Colon (tissue), 2 donors: Measurements from ENCODE around the gene UGT1A6.

Experiments used
- FAIRE-seq: peaks from 2 replicates; lab custom pipeline; 2012; peaks lifted over from hg19 to GRCh38; lab: Jason Lieb, UNC
- donor health status: control.
- donor health status: control.

Gene UGT1A6

DNA sequence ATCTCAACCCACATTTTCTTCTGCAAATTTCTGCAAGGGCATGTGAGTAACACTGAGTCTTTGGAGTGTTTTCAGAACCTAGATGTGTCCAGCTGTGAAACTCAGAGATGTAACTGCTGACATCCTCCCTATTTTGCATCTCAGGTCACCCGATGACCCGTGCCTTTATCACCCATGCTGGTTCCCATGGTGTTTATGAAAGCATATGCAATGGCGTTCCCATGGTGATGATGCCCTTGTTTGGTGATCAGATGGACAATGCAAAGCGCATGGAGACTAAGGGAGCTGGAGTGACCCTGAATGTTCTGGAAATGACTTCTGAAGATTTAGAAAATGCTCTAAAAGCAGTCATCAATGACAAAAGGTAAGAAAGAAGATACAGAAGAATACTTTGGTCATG lies 75.4 kb downstream of the UGT1A6 start:
- no peak for FAIRE-seq

DNA sequence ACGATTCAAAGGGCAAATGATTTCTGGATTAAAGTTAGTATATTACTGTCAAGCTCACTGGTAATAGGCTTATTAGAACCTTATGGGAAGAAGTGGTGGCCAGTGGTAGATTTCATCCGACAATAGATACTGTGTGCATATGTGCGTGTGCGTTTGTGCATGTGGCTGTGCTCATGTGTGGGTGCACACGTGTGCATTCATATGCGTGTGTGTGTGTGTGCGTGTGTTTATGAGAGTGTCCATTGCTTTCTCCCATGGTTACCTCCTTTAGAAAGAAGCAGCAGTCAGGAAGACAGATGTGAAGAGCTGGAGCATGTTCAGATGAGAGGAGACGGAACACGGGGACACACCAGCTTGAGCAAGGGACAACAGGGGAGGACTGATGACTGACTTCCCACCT lies 76.6 kb downstream of the UGT1A6 start:
- FAIRE-seq, result no peak

GRCh38 chr2:233772153-233772552 lies 79.5 kb downstream of the UGT1A6 start:
- no peak for FAIRE-seq

GRCh38 chr2:233772583-233772982 lies 79.9 kb downstream of the UGT1A6 start:
- no peak for FAIRE-seq

- no peak for FAIRE-seq
Measured at GRCh38 chr2:233773854-233774253, 81.2 kb downstream of the UGT1A6 start.

DNA sequence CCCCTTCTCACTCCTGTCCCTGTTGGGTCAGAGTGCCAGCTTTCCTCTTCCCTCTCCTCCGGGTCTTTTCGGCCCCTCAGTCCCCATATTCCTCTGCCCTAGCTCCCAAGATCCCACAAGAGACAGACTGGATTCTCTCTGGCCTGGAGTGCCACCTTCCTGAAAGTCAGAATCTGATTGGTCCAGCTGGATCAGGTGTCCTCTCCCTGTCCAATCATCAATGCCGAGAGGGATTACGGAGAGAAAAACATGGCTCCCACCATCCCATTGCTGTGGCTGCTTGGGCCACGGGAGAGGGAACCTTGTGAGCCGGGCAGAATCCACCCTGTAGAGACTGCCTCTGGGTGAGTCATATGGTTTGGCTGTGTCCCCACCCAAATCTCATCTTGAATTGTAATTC lies 82.7 kb downstream of the UGT1A6 start:
- FAIRE-seq, result no peak

- FAIRE-seq, result no peak
Measured at GRCh38 chr2:233778030-233778429, 85.3 kb downstream of the UGT1A6 start, which contains the start of gene MROH2A. Gene MROH2A (plus strand): TSS chr2:233778330. CDS start chr2:233779359, 1,029 bp downstream.

- no peak for FAIRE-seq
Measured at GRCh38 chr2:233779722-233780121, 87.0 kb downstream of the UGT1A6 start.

- FAIRE-seq, result no peak
Measured at GRCh38 chr2:233780771-233781170, 88.1 kb downstream of the UGT1A6 start.

- FAIRE-seq, result no peak
Measured at GRCh38 chr2:233789554-233789953, 96.9 kb downstream of the UGT1A6 start.

- no peak for FAIRE-seq
Measured at GRCh38 chr2:233791151-233791882, 98.6 kb downstream of the UGT1A6 start.

- FAIRE-seq, result no peak
Measured at GRCh38 chr2:233791883-233792329, 99.2 kb downstream of the UGT1A6 start.

GRCh38 chr2:233792720-233793119 lies 100.0 kb downstream of the UGT1A6 start:
- FAIRE-seq, result no peak

- no peak for FAIRE-seq
Measured at GRCh38 chr2:233793465-233794127, 100.9 kb downstream of the UGT1A6 start.

DNA sequence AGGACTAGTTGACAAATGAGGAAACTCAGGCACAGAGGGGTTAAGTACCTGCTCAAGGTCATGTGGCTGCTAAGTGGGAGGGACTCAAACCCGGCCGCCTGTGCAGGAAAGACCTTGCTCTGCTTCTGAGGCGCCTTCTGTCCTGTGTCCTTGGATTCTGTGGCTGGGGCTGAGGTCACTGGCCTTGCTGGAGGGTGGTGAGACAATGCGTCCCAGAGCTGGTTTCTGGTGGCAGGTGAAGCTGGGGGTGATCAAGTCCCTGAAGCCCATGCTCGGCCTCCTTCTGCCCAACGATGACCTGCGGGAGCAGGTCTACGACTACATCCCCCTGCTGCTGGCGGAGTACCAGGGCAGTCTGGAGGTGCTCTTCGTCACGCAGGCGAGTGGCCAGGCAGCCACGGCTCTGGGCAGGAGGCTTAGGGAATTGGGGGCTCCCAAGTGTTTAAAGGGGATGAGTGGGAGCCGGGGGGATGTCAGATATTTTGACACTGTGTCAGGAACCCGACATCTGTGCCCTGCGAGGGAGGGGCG lies 101.5 kb downstream of the UGT1A6 start:
- no peak for FAIRE-seq

DNA sequence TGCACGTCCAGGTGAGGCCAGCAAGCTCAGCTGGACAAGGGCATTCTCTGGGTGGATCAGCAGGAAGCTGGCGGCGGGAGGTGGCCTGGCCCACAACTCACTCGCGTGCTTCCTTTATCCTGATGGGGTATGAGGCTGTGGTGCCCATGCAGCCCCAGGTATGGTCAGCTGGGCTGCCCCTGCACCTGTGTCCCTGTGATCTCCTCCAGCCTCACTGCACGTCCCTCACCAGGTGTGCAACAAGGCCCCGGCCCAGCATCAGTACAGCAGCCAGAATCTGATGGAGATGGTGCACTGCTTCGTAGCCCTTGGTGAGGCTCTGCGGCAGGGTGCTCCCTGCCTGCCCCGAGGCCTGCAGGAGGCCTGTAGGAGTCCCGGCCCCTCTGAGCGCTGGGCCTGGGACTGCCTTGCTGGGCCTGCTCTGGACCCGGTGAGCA lies 103.1 kb downstream of the UGT1A6 start:
- FAIRE-seq, result no peak

DNA sequence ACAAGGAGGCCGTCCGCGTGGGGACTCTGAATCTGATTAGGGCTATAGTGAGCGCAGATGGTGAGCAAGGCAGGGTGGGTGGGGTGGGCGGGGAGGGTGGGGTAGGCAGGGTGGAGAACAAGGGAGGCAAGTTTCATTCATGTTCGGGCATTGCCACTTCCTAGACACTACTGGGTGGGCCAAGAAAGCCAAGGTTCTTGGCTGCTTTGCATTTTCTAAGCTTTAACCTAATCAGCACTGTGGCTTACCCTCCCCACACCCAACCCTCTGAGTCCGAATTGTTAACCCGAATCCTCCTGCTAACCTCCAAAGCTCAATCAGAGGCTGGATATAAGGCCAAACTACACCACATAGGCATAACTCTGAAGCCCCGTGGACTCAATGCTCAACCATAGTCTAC lies 103.6 kb downstream of the UGT1A6 start:
- FAIRE-seq, result no peak

GRCh38 chr2:233798335-233799086 lies 105.8 kb downstream of the UGT1A6 start:
- FAIRE-seq, result no peak

GRCh38 chr2:233799087-233799665 lies 106.5 kb downstream of the UGT1A6 start:
- no peak for FAIRE-seq

DNA sequence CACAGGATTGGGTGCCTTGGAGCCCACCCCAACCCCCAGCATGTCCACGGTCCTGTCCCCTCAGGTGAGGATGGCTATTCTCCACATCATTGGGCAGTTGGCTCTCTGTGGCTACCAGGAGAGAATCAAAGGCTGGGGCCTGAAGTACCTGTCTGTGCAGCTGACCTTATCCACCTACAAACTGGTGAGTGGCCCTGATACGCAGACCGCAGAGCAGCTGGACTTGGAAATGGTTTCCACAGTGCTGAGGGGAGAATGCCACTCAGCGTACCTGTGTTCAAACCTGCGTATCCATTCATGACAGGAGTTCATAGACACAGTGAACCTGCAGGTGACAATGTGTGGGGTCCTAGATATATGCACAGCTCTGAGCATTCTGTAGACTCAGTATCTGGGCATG lies 107.0 kb downstream of the UGT1A6 start:
- FAIRE-seq, result no peak

DNA sequence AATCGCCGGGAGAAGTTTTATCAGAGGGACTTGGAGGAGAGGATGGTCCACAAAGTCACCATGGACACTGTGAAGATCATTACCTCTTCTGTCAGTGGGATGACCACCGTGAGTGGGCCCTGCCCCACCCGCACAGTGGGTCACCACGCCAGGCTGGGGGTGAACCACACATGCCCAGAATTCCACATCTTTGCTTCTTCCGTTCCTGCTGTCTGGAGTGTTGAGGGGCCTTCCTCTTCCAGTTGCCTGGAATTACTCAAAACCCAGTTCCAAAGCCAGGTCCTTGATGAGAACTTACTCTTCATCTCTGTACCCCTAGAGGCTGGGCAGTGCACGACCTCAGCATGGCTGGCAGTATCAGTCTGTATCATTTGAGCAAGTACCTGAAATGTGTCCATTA lies 107.5 kb downstream of the UGT1A6 start:
- FAIRE-seq, result no peak
